ENCODE data around the gene ZNF30. TPM values are rescaled to one million over a fixed set of nuclear protein-coding genes. Genes with fewer than 3 reads are reported as not detected.

Gene ZNF30
- total RNA-seq, 2 donors from 2014 or later: 4.6 to 6.8 TPM

GRCh38 chr19:34880034-34880433 lies 46.7 kb upstream of the ZNF30 start:
- no peak overlapping the region for H3K27ac Mint-ChIP-seq
- Histone ChIP-seq H3K9me3 (ENCODE audit: control insufficient read depth, low read length) (peaks cover 5% of the 10 kb centered on the region), H3K4me1 (ENCODE audit: control insufficient read depth, insufficient read depth, low read length) (no peaks in the 10 kb centered on the region), H3K4me3 (ENCODE audit: low read length) (no peak overlapping the region), H3K27ac (ENCODE audit: low read depth, low read length) (no peak overlapping the region), H3K9ac (ENCODE audit: extremely low read depth, low read length, poor library complexity, severe bottlenecking) (no peak overlapping the region), H3K27me3 (ENCODE audit: control insufficient read depth, insufficient read depth, low read length, poor library complexity, severe bottlenecking) (no peaks in the 10 kb centered on the region), H3K36me3 (ENCODE audit: control insufficient read depth, insufficient read depth, low read length) (no peaks in the 10 kb centered on the region)
- no peak for DNase-seq
- 100% methylated on average over 1 of the region's 1 CpG; no CpG with 5 or more reads in 1 of the 2 experiments for WGBS, 2 experiments (ENCODE audit: insufficient coverage in 1 of 2, insufficient read length in 1 of 2)
- H3K4me3 Mint-ChIP-seq: no peak overlapping the region
- H3K9me3 Mint-ChIP-seq: peaks cover 6% of the 10 kb centered on the region
- no peaks in the 10 kb centered on the region for H3K36me3 Mint-ChIP-seq (ENCODE audit: low read depth)
- H3K27me3 Mint-ChIP-seq (ENCODE audit: insufficient read depth): peaks cover 7% of the 10 kb centered on the region
- no peak for TF ChIP-seq CTCF (conservative IDR thresholded peaks at IDR 0.05)
- no peaks in the 10 kb centered on the region for H3K4me1 Mint-ChIP-seq

- no peak for DNase-seq
- H3K4me3 ChIP-seq (ENCODE audit: low read length): no peak overlapping the region
- no peak overlapping the region for H3K9ac ChIP-seq (ENCODE audit: extremely low read depth, low read length, poor library complexity, severe bottlenecking)
- Mint-ChIP-seq H3K27me3 (ENCODE audit: insufficient read depth) (peaks cover 8% of the 10 kb centered on the region), H3K9me3 (peaks cover 19% of the 10 kb centered on the region), H3K36me3 (ENCODE audit: low read depth) (no peaks in the 10 kb centered on the region), H3K27ac (no peak overlapping the region), H3K4me1 (no peaks in the 10 kb centered on the region), H3K4me3 (no peak overlapping the region)
- no peaks in the 10 kb centered on the region for H3K27me3 ChIP-seq (ENCODE audit: control insufficient read depth, insufficient read depth, low read length, poor library complexity, severe bottlenecking)
- no peaks in the 10 kb centered on the region for H3K36me3 ChIP-seq (ENCODE audit: control insufficient read depth, insufficient read depth, low read length)
- no peak for TF ChIP-seq CTCF (conservative IDR thresholded peaks at IDR 0.05)
- H3K27ac ChIP-seq (ENCODE audit: low read depth, low read length): no peak overlapping the region
- peaks cover 17% of the 10 kb centered on the region for H3K9me3 ChIP-seq (ENCODE audit: control insufficient read depth, low read length)
- WGBS, 2 experiments (ENCODE audit: insufficient coverage in 1 of 2, insufficient read length in 1 of 2): 56% methylated on average over 1 of the region's 1 CpG; no CpG with 5 or more reads in 1 of the 2 experiments
- no peaks in the 10 kb centered on the region for H3K4me1 ChIP-seq (ENCODE audit: control insufficient read depth, insufficient read depth, low read length)
These were observed 44.7 kb upstream of the ZNF30 start for GRCh38 chr19:34881982-34882381.

GRCh38 chr19:34888091-34888490 lies 38.6 kb upstream of the ZNF30 start:
- DNase-seq: no peak
- Mint-ChIP-seq H3K27ac (no peak overlapping the region), H3K27me3 (ENCODE audit: insufficient read depth) (peaks cover 39% of the 10 kb centered on the region), H3K36me3 (ENCODE audit: low read depth) (no peaks in the 10 kb centered on the region), H3K9me3 (peaks cover 19% of the 10 kb centered on the region), H3K4me1 (no peaks in the 10 kb centered on the region), H3K4me3 (no peak overlapping the region)
- Histone ChIP-seq H3K36me3 (ENCODE audit: control insufficient read depth, insufficient read depth, low read length) (no peaks in the 10 kb centered on the region), H3K27ac (ENCODE audit: low read depth, low read length) (no peak overlapping the region), H3K9ac (ENCODE audit: extremely low read depth, low read length, poor library complexity, severe bottlenecking) (no peak overlapping the region), H3K9me3 (ENCODE audit: control insufficient read depth, low read length) (peaks cover 17% of the 10 kb centered on the region), H3K4me1 (ENCODE audit: control insufficient read depth, insufficient read depth, low read length) (no peaks in the 10 kb centered on the region), H3K4me3 (ENCODE audit: low read length) (no peak overlapping the region), H3K27me3 (ENCODE audit: control insufficient read depth, insufficient read depth, low read length, poor library complexity, severe bottlenecking) (no peaks in the 10 kb centered on the region)
- WGBS, 2 experiments (ENCODE audit: insufficient coverage in 1 of 2, insufficient read length in 1 of 2): 80 to 89% methylated on average over 6 of the region's 6 CpGs
- TF ChIP-seq CTCF (conservative IDR thresholded peaks at IDR 0.05): peak; percentile 41

All from endodermal cell (in vitro differentiated cells).